ENCODE data around the gene FKBP1B. TPM values are rescaled to one million over a fixed set of nuclear protein-coding genes. Genes with fewer than 3 reads are reported as not detected.

The FKBP1B gene
- total RNA-seq, 2 experiments from 2014 or later = 3.4 to 3.7 TPM

- no peak overlapping the region for H3K4me3 Mint-ChIP-seq
- no peak overlapping the region for H3K27ac Mint-ChIP-seq
- intact Hi-C loops (cut with micrococcal nuclease) = no loop called here
- DNase-seq = no peak
- ChIA-PET CTCF (interaction anchor here (1.7 kb wide), 1 partner anchor 228 kb away, joined by 5 read pairs; no protein-coding TSS in a partner anchor), POLR2A (no interaction called here)
- H3K36me3 Mint-ChIP-seq = no peaks in the 10 kb centered on the region
- H3K9me3 Mint-ChIP-seq = no peaks in the 10 kb centered on the region
- peaks cover 3% of the 10 kb centered on the region for H3K27me3 Mint-ChIP-seq
- peaks cover 8% of the 10 kb centered on the region for H3K4me1 Mint-ChIP-seq (ENCODE audit: low read depth)
Observed at GRCh38 chr2:24051833-24052232, 2.3 kb downstream of the FKBP1B start.

GRCh38 chr2:24052951-24053350, 3.4 kb downstream of the FKBP1B start:
- ChIA-PET POLR2A (no interaction called here), CTCF (no interaction called here)
- Mint-ChIP-seq H3K27ac (no peak overlapping the region), H3K4me1 (ENCODE audit: low read depth) (peaks cover 3% of the 10 kb centered on the region), H3K36me3 (no peaks in the 10 kb centered on the region), H3K4me3 (no peak overlapping the region), H3K27me3 (peaks cover 2% of the 10 kb centered on the region), H3K9me3 (no peaks in the 10 kb centered on the region)
- DNase-seq = no peak
- intact Hi-C loops (cut with micrococcal nuclease) = no loop called here

- Mint-ChIP-seq H3K9me3 (no peaks in the 10 kb centered on the region), H3K36me3 (no peaks in the 10 kb centered on the region), H3K4me3 (no peak overlapping the region), H3K27ac (no peak overlapping the region), H3K4me1 (ENCODE audit: low read depth) (no peaks in the 10 kb centered on the region), H3K27me3 (no peaks in the 10 kb centered on the region)
- ChIA-PET CTCF (interaction anchor here (1.8 kb wide), 1 partner anchor 30 kb away, joined by 6 read pairs; the partner anchor contains the start of gene TP53I3), POLR2A (no interaction called here)
- intact Hi-C loops (cut with micrococcal nuclease) = no loop called here
- DNase-seq = no peak
Observed at GRCh38 chr2:24054366-24055010, 4.9 kb downstream of the FKBP1B start.

GRCh38 chr2:24055750-24056149, 6.2 kb downstream of the FKBP1B start:
- Mint-ChIP-seq H3K9me3 (no peaks in the 10 kb centered on the region), H3K27me3 (no peaks in the 10 kb centered on the region), H3K4me1 (ENCODE audit: low read depth) (peaks cover 4% of the 10 kb centered on the region), H3K4me3 (no peak overlapping the region), H3K27ac (no peak overlapping the region), H3K36me3 (no peaks in the 10 kb centered on the region)
- ChIA-PET CTCF (no interaction called here), POLR2A (no interaction called here)
- intact Hi-C loops (cut with micrococcal nuclease) = no loop called here
- DNase-seq = no peak

- intact Hi-C loops (cut with micrococcal nuclease) = no loop called here
- H3K27ac Mint-ChIP-seq = no peak overlapping the region
- no peaks in the 10 kb centered on the region for H3K36me3 Mint-ChIP-seq
- CTCF ChIA-PET = interaction anchor here (1.0 to 4.3 kb wide), 2 partner anchors 25 to 234 kb away, joined by 3 to 14 read pairs; partner anchors contain the start of gene TP53I3
- no peak for DNase-seq
- POLR2A ChIA-PET = interaction anchor here (0.6 kb wide), 1 partner anchor 350 kb away, joined by 3 read pairs; no protein-coding TSS in a partner anchor
- H3K9me3 Mint-ChIP-seq = no peaks in the 10 kb centered on the region
- peaks cover 7% of the 10 kb centered on the region for H3K4me1 Mint-ChIP-seq (ENCODE audit: low read depth)
- no peaks in the 10 kb centered on the region for H3K27me3 Mint-ChIP-seq
- H3K4me3 Mint-ChIP-seq = no peak overlapping the region
Observed at GRCh38 chr2:24058564-24059271, 9.2 kb downstream of the FKBP1B start.

- intact Hi-C loops (cut with micrococcal nuclease) = no loop called here
- CTCF ChIA-PET = interaction anchor here (0.9 to 2.3 kb wide), 3 partner anchors 18 to 241 kb away, joined by 3 to 10 read pairs (median 5); partner anchors contain the start of gene TP53I3
- Mint-ChIP-seq H3K27me3 (no peaks in the 10 kb centered on the region), H3K9me3 (no peaks in the 10 kb centered on the region), H3K4me1 (ENCODE audit: low read depth) (peaks cover 14% of the 10 kb centered on the region), H3K36me3 (peaks cover 20% of the 10 kb centered on the region), H3K27ac (peak overlapping the region; percentile 10), H3K4me3 (no peak overlapping the region)
- POLR2A ChIA-PET = interaction anchor here (0.6 to 1.6 kb wide), 3 partner anchors 11 to 267 kb away, joined by 3 to 4 read pairs (median 3); partner anchors contain the start of genes ATAD2B and SF3B6
- no peak for DNase-seq
Observed at GRCh38 chr2:24065341-24065740, 15.8 kb downstream of the FKBP1B start.

GRCh38 chr2:24072259-24072658, 22.7 kb downstream of the FKBP1B start:
- no peak overlapping the region for H3K4me3 Mint-ChIP-seq
- intact Hi-C loops (cut with micrococcal nuclease) = no loop called here
- no peak overlapping the region for H3K27ac Mint-ChIP-seq
- POLR2A ChIA-PET = interaction anchor here (1.4 to 1.5 kb wide), 2 partner anchors 25 to 145 kb away, joined by 3 read pairs; partner anchors contain the start of gene WDCP
- no peaks in the 10 kb centered on the region for H3K27me3 Mint-ChIP-seq
- peaks cover 25% of the 10 kb centered on the region for H3K4me1 Mint-ChIP-seq (ENCODE audit: low read depth)
- no peaks in the 10 kb centered on the region for H3K9me3 Mint-ChIP-seq
- no peak for DNase-seq
- CTCF ChIA-PET = interaction anchor here (2.8 kb wide), 1 partner anchor 12 kb away, joined by 21 read pairs; the partner anchor contains the start of gene TP53I3
- H3K36me3 Mint-ChIP-seq = peaks cover 22% of the 10 kb centered on the region

GRCh38 chr2:24073816-24074215, 24.3 kb downstream of the FKBP1B start:
- intact Hi-C loops (cut with micrococcal nuclease) = no loop called here
- ChIA-PET CTCF (interaction anchor here (0.6 to 2.8 kb wide), 3 partner anchors 10 to 147 kb away, joined by 4 to 21 read pairs (median 4); partner anchors contain the start of genes ATAD2B and TP53I3), POLR2A (interaction anchor here (0.9 to 1.5 kb wide), 3 partner anchors 27 to 146 kb away, joined by 3 to 4 read pairs (median 3); partner anchors contain the start of genes UBXN2A and WDCP)
- H3K27me3 Mint-ChIP-seq = no peaks in the 10 kb centered on the region
- H3K4me1 Mint-ChIP-seq (ENCODE audit: low read depth) = peaks cover 32% of the 10 kb centered on the region
- peaks cover 14% of the 10 kb centered on the region for H3K36me3 Mint-ChIP-seq
- H3K4me3 Mint-ChIP-seq = peak overlapping the region; percentile 33
- peak; percentile 36 for DNase-seq
- no peaks in the 10 kb centered on the region for H3K9me3 Mint-ChIP-seq
- H3K27ac Mint-ChIP-seq = peak overlapping the region; percentile 75

GRCh38 chr2:24075259-24075658, 25.7 kb downstream of the FKBP1B start:
- H3K4me3 Mint-ChIP-seq = peak overlapping the region; percentile 93
- DNase-seq = no peak
- no peaks in the 10 kb centered on the region for H3K9me3 Mint-ChIP-seq
- H3K36me3 Mint-ChIP-seq = peaks cover 10% of the 10 kb centered on the region
- ChIA-PET CTCF (no interaction called here), POLR2A (interaction anchor here (1.8 kb wide), 1 partner anchor 9 kb away, joined by 5 read pairs; the partner anchor contains the start of gene TP53I3)
- peak overlapping the region; percentile 89 for H3K27ac Mint-ChIP-seq
- H3K27me3 Mint-ChIP-seq = no peaks in the 10 kb centered on the region
- intact Hi-C loops (cut with micrococcal nuclease) = no loop called here
- peaks cover 32% of the 10 kb centered on the region for H3K4me1 Mint-ChIP-seq (ENCODE audit: low read depth)

GRCh38 chr2:24075915-24076848, 26.6 kb downstream of the FKBP1B start, which contains the start of gene SF3B6:
Gene SF3B6 (minus strand): TSS chr2:24076326. CDS start chr2:24076229, 97 bp downstream.
- ChIA-PET CTCF (interaction anchor here (1.0 to 2.3 kb wide), 8 partner anchors 8 to 252 kb away, joined by 3 to 13 read pairs (median 4); partner anchors contain the start of genes ATAD2B, FAM228B, TP53I3 and UBXN2A), POLR2A (interaction anchor here (0.7 to 2.6 kb wide), 7 partner anchors 8 to 284 kb away, joined by 3 to 34 read pairs (median 4); partner anchors contain the start of genes ATAD2B, ITSN2, TP53I3 and UBXN2A)
- H3K27me3 Mint-ChIP-seq = no peaks in the 10 kb centered on the region
- H3K4me3 Mint-ChIP-seq = peak within 1 kb of the TSS; percentile 93
- intact Hi-C loops (cut with micrococcal nuclease) = loop anchor here (1.0 to 2.0 kb wide), 7 partner anchors 8 to 717 kb away; partner anchors contain the start of genes ATAD2B, CENPO, FAM228B and ITSN2
- DNase-seq = peak; percentile 100
- H3K27ac Mint-ChIP-seq = peak within 1 kb of the TSS; percentile 89
- H3K4me1 Mint-ChIP-seq (ENCODE audit: low read depth) = peaks cover 32% of the 10 kb centered on the region
- no peaks in the 10 kb centered on the region for H3K9me3 Mint-ChIP-seq
- H3K36me3 Mint-ChIP-seq = peaks cover 11% of the 10 kb centered on the region
